H1 (cell line): ENCODE data around the gene CPA2. TPM values are rescaled to one million over a fixed set of nuclear protein-coding genes. Genes with fewer than 3 reads are reported as not detected.

Experiments used
- CTCF ChIA-PET: fragments of 300-600 bp; sonication (Branson Sonifier 250); formaldehyde crosslinking; loops from one replicate; lab custom pipeline; 2021; ENCODE audit not compliant: partially characterized antibody; lab: Charles Lee
- POLR2A ChIA-PET: fragments of 300-600 bp; sonication (Branson Sonifier 250); formaldehyde crosslinking; loops from one replicate; lab custom pipeline; 2021; ENCODE audit warnings: inconsistent platforms; ENCODE audit not compliant: partially characterized antibody; lab: Charles Lee
- DNase-seq, 2 experiments: peaks; one replicate each; pipeline versions ENCODE4 v3.0.0 to v3.0.0-alpha.2; 2010 to 2022; ENCODE audit warnings: low spot score in 2 of 2, low read depth in 1 of 2, mixed read lengths in 1 of 2
- FAIRE-seq: peaks from 2 replicates; lab custom pipeline; 2011; peaks lifted over from hg19 to GRCh38; lab: Jason Lieb, UNC
- H2AFZ ChIP-seq: 2 replicates; pipeline ENCODE4 v1.8.1; 2012; ENCODE audit warnings: low read length, inconsistent platforms
- H2AK5ac ChIP-seq: 2 replicates; pipeline ENCODE4 v1.6.1; 2013; ENCODE audit warnings: low read depth, low read length
- H2BK120ac ChIP-seq: replicated peaks from 2 replicates; pipeline ENCODE3; 2013; ENCODE audit warnings: low read depth, low read length, inconsistent platforms
- H2BK12ac ChIP-seq: 2 replicates; pipeline ENCODE4 v1.6.1; 2013; ENCODE audit warnings: low read depth, low read length
- H2BK15ac ChIP-seq: 2 replicates; pipeline ENCODE4 v1.6.1; 2013; ENCODE audit warnings: low read length
- H2BK20ac ChIP-seq: 2 replicates; pipeline ENCODE4 v1.6.1; 2013; ENCODE audit warnings: low read length
- H2BK5ac ChIP-seq: 2 replicates; pipeline ENCODE4 v1.6.1; 2013; ENCODE audit warnings: low read depth, low read length
- H3K14ac ChIP-seq: 2 replicates; pipeline ENCODE4 v1.6.1; 2013; ENCODE audit warnings: inconsistent platforms; ENCODE audit not compliant: insufficient read length
- H3K18ac ChIP-seq: 2 replicates; pipeline ENCODE4 v1.6.1; 2013; ENCODE audit warnings: low read length; ENCODE audit errors: extremely low read depth
- H3K23ac ChIP-seq: 2 replicates; pipeline ENCODE4 v1.6.1; 2013; ENCODE audit warnings: inconsistent platforms; ENCODE audit not compliant: insufficient read length
- H3K23me2 ChIP-seq: 2 replicates; pipeline ENCODE4 v1.6.1; 2013; ENCODE audit warnings: low read depth, low read length
- H3K27ac ChIP-seq: 2 replicates; pipeline ENCODE4 v1.6.1; 2011; ENCODE audit warnings: low read depth, low read length, inconsistent platforms
- H3K27me3 ChIP-seq, 4 experiments: replicated peaks in 1 of 4; 1 replicate in 1 of 4; 2 replicates in 3 of 4; pipeline versions ENCODE4 v1.6.1 to v1.8.1; 2011 to 2013; ENCODE audit warnings: low read length in 3 of 4, mild to moderate bottlenecking in 3 of 4, inconsistent platforms in 2 of 4, mixed read lengths in 2 of 4, moderate library complexity in 1 of 4; ENCODE audit not compliant: control insufficient read depth in 3 of 4, insufficient read depth in 3 of 4; ENCODE audit errors: extremely low read depth in 1 of 4
- H3K36me3 ChIP-seq, 4 experiments: 2 replicates each; pipeline versions ENCODE4 v1.6.1 to v1.8.1; 2011 to 2013; ENCODE audit warnings: mild to moderate bottlenecking in 4 of 4, low read length in 3 of 4, moderate library complexity in 2 of 4, control low read depth in 1 of 4, inconsistent platforms in 1 of 4; ENCODE audit not compliant: insufficient read depth in 4 of 4, control insufficient read depth in 2 of 4
- H3K4ac ChIP-seq: replicated peaks from 2 replicates; pipeline ENCODE3; 2013; ENCODE audit warnings: low read length, low read depth, mixed read lengths, inconsistent platforms; ENCODE audit not compliant: insufficient read length
- H3K4me1 ChIP-seq, 4 experiments: replicated peaks in 1 of 4; 1 replicate in 1 of 4; 2 replicates in 3 of 4; pipeline versions ENCODE4 v1.6.1 to v1.8.1; 2011 to 2013; ENCODE audit warnings: low read length in 3 of 4, inconsistent platforms in 2 of 4, mixed read lengths in 1 of 4; ENCODE audit not compliant: insufficient read depth in 4 of 4, control insufficient read depth in 3 of 4
- H3K4me2 ChIP-seq, 2 experiments: 2 replicates each; pipeline versions ENCODE4 v1.6.1 to v1.8.1; 2011 to 2013; ENCODE audit warnings: low read depth in 2 of 2, low read length in 2 of 2, control low read depth in 1 of 2, inconsistent platforms in 1 of 2, mild to moderate bottlenecking in 1 of 2; ENCODE audit not compliant: insufficient read depth in 1 of 2
- H3K4me3 ChIP-seq, 4 experiments: fragments of 200-600, 300-600 bp in 1 of 4; sonication (generic), shearing (Covaris generic), sonication (Bioruptor Twin) in 1 of 4; 2 replicates each; pipeline versions ENCODE4 v1.5.1 to v1.8.1; 2011 to 2016; ENCODE audit warnings: low read length in 4 of 4, low read depth in 3 of 4, control low read depth in 2 of 4, inconsistent platforms in 2 of 4, mild to moderate bottlenecking in 2 of 4, mixed read lengths in 1 of 4, moderate library complexity in 1 of 4; ENCODE audit not compliant: insufficient read depth in 2 of 4; ENCODE audit errors: extremely low read depth in 1 of 4
- H3K56ac ChIP-seq: replicated peaks from 2 replicates; pipeline ENCODE3; 2013; ENCODE audit warnings: low read depth, mild to moderate bottlenecking, mixed read lengths, low read length, inconsistent platforms; ENCODE audit not compliant: insufficient read length
- H3K79me1 ChIP-seq: 2 replicates; pipeline ENCODE4 v1.6.1; 2013; ENCODE audit warnings: low read depth, low read length, control low read depth
- H3K79me2 ChIP-seq, 2 experiments: 2 replicates each; pipeline versions ENCODE4 v1.6.1 to v1.8.1; 2012 to 2013; ENCODE audit warnings: low read length in 2 of 2, mild to moderate bottlenecking in 2 of 2, inconsistent platforms in 1 of 2; ENCODE audit not compliant: insufficient read depth in 2 of 2, control insufficient read depth in 1 of 2
- H3K9ac ChIP-seq, 4 experiments: replicated peaks in 1 of 4; 1 replicate in 1 of 4; 2 replicates in 3 of 4; pipeline versions ENCODE4 v1.6.1 to v1.8.1; 2011 to 2013; ENCODE audit warnings: low read depth in 3 of 4, low read length in 3 of 4, control low read depth in 2 of 4, mild to moderate bottlenecking in 2 of 4, moderate library complexity in 2 of 4, inconsistent platforms in 1 of 4; ENCODE audit errors: extremely low read depth in 1 of 4
- H3K9me3 ChIP-seq, 2 experiments: 2 replicates each; pipeline versions ENCODE4 v1.6.1 to v1.8.1; 2012 to 2013; ENCODE audit warnings: mild to moderate bottlenecking in 2 of 2, moderate library complexity in 2 of 2, control low read depth in 1 of 2, inconsistent platforms in 1 of 2, low read depth in 1 of 2, low read length in 1 of 2, mixed read lengths in 1 of 2; ENCODE audit not compliant: insufficient read depth in 2 of 2
- H4K20me1 ChIP-seq, 2 experiments: replicated peaks in 1 of 2; 2 replicates each; pipeline versions ENCODE3 to v1.8.1; 2011 to 2013; ENCODE audit warnings: inconsistent platforms in 2 of 2, low read length in 2 of 2, mild to moderate bottlenecking in 1 of 2; ENCODE audit not compliant: insufficient read depth in 2 of 2, control insufficient read depth in 1 of 2
- H4K5ac ChIP-seq: 2 replicates; pipeline ENCODE4 v1.6.1; 2013; ENCODE audit warnings: low read length, low read depth, mixed read lengths, inconsistent platforms; ENCODE audit not compliant: insufficient read length
- H4K8ac ChIP-seq: 2 replicates; pipeline ENCODE4 v1.8.0; 2013; ENCODE audit warnings: mild to moderate bottlenecking, moderate library complexity, low read length, inconsistent platforms; ENCODE audit not compliant: insufficient read depth; ENCODE audit errors: extremely low read depth
- H4K91ac ChIP-seq: replicated peaks from 2 replicates; pipeline ENCODE3; 2013; ENCODE audit warnings: low read length, mixed read lengths, inconsistent platforms; ENCODE audit not compliant: insufficient read length
- ASH2L ChIP-seq: fragments of 200-600, 300-600 bp; sonication (generic); IDR thresholded peaks from one replicate; pipeline ENCODE4 v1.7.1; 2017; ENCODE audit warnings: low read length
- POU5F1 ChIP-seq: IDR thresholded peaks from 2 replicates; pipeline ENCODE4 v1.6.1; 2011; ENCODE audit warnings: low read depth, mild to moderate bottlenecking, low read length, moderate library complexity
- WGBS, 2 experiments: shearing (Covaris generic) in 1 of 2; methylation state at CpG; one replicate each; pipeline versions ENCODE4 v1.1.6 to v1.1.7; 2013 to 2015; ENCODE audit warnings: low lambda C conversion rate in 2 of 2, mixed read lengths in 2 of 2, inconsistent platforms in 1 of 2, low coverage in 1 of 2, missing lambda C conversion rate in 1 of 2; ENCODE audit not compliant: insufficient replicate concordance in 2 of 2, insufficient coverage in 1 of 2, insufficient read length in 1 of 2; ENCODE audit errors: extremely low coverage in 1 of 2, missing lambda C conversion rate in 1 of 2; 5-methylcytosine and 5-hydroxymethylcytosine counted together
- polyA plus RNA-seq, 7 experiments: library from polyadenylated mRNA; depleted of rRNA in 3 of 7; stranded (reverse) in 5 of 7; unstranded in 2 of 7; fragments of >200 nt in 5 of 7; fragments of 200-250 nt in 2 of 7; gene quantifications; 1 replicate in 5 of 7; 2 replicates in 1 of 7; 4 replicates in 1 of 7; pipeline versions ENCODE4 v1.2.1 to v1.2.3, GENCODE V29; 2011 to 2013; ENCODE audit warnings: missing spikeins in 2 of 7, mixed read lengths in 2 of 7
- total RNA-seq: library from RNA; stranded (reverse); fragmentation: NEBNext Ultra II Directional; extraction: Animal tissue kit (Norgen Biotek cat#: 25700); gene quantifications from 2 replicates; pipeline ENCODE4 v1.2.1, GENCODE V29; 2021

CPA2 gene
- total and polyA plus RNA-seq, 2 of the 8 experiments (the other 6 are each of a cell fraction or from before 2014, with no cell fraction given), result 0.21 TPM; not detected in 1

GRCh38 chr7:130256704-130257103, 10.0 kb upstream of the CPA2 start:
- Histone ChIP-seq H3K14ac (no peak overlapping the region), H3K36me3 (peaks cover 0 to 2% (median 0%) of the 10 kb centered on the region in 4 experiments; a peak in 1 of 8 replicates), H4K20me1 (no peaks in the 10 kb centered on the region), H4K8ac (no peak overlapping the region), H3K23ac (no peak overlapping the region), H4K5ac (no peak overlapping the region), H3K9me3 (peaks cover 7 to 24% of the 10 kb centered on the region in 2 experiments; a peak in 3 of 4 replicates), H2BK120ac (no peak overlapping the region), H2AK5ac (no peak overlapping the region), H3K27ac (no peak overlapping the region), H3K56ac (no peak overlapping the region), H3K79me1 (no peaks in the 10 kb centered on the region), H2AFZ (no peak overlapping the region), H3K4me2 (no peak overlapping the region), H3K27me3 (no peaks in the 10 kb centered on the region), H3K18ac (no peak overlapping the region), H2BK5ac (no peak overlapping the region), H4K91ac (peak overlapping the region; percentile 88), H3K4me3 (no peak overlapping the region), H2BK12ac (no peak overlapping the region), H3K79me2 (no peaks in the 10 kb centered on the region), H3K23me2 (no peaks in the 10 kb centered on the region), H2BK20ac (0 out of 2 replicates have a peak overlapping the region, but pooled peaks have one; percentile 18), H3K4ac (no peak overlapping the region), H3K4me1 (peaks cover 0 to 6% (median 2%) of the 10 kb centered on the region in 4 experiments; a peak in 3 of 7 replicates), H2BK15ac (no peak overlapping the region), H3K9ac (no peak overlapping the region)
- ChIA-PET POLR2A (interaction anchor here (2.3 kb wide), 1 partner anchor 16 kb away, joined by 12 read pairs; no protein-coding TSS in a partner anchor), CTCF (interaction anchor here (0.8 to 1.6 kb wide), 4 partner anchors 22 to 296 kb away, joined by 3 to 5 read pairs (median 4); no protein-coding TSS in a partner anchor)
- no peak for DNase-seq
- 76% methylated on average over 2 of the region's 2 CpGs; no CpG with 5 or more reads in 1 of the 2 experiments for WGBS, 2 experiments
- FAIRE-seq, result no peak
- 0 out of 2 replicates have a peak, but pooled peaks have one; percentile 29 for TF ChIP-seq POU5F1
- no peak for TF ChIP-seq ASH2L
